GM12801 (cell line): ENCODE measurements around the gene FSD1L.

ENCODE experiments used
- CTCF ChIP-seq: IDR thresholded peaks from one replicate; pipeline ENCODE4 v1.5.1; 2011; ENCODE audit warnings: control low read depth; ENCODE audit not compliant: insufficient read length; ENCODE audit errors: extremely low read depth

FSD1L gene

DNA sequence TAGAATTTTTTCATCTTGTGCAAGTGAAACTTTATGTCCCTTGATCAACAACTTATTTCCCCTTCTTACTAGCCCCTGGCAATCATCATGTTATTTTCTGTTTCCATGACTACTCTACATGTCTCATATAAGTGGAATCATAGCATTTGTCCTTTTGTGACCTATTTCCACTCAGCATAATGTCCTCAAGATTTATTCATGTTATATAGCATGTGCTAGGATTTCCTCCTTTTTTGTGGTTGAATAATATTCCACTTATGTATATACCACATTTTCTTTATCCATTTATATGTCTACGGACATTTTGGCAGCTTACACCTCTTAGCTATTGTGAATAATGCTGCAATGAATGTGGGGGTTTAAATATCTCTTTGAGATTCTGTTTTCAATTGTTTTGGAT, 21.0 kb downstream of the FSD1L start:
- TF ChIP-seq CTCF = no peak

DNA sequence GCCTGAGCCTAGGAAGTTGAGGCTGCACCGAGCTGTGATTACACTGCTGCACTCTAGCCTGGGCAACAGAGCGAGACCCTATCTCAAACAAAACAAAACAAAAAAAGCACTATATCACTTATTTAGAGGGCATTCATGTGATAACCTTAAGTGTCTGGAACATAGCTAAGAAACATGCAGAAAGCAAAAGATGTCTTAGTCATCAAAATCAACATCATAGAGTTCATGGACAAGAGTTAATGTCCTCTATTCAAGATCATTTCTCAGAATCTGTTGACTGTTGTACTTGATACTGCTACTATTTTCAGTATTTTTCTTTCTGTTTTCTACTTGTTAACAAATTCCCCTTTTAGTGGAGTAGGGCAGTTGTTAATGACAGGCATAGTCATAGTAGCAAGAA, 25.4 kb downstream of the FSD1L start:
- no peak for TF ChIP-seq CTCF

DNA sequence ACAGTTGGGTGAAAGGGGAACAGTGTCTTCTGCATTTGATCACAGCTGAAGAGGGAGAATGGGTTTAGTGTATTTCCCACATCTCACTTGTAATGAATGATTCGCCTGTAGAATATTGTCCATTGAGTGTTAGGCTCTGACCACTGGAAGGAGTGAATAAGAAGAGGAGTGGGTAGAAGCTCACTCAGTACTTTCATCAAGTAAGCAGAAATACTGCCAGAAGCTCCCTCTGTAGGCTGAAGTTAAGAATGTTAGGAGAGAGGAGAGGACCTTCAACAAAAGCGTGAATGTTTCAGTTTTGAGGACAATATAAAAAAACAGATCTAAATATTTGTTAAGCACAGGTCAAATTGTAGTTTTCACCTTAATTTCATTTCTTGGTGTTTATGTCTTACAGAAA, 27.5 kb downstream of the FSD1L start:
- no peak for TF ChIP-seq CTCF

- TF ChIP-seq CTCF = no peak
Observed at GRCh38 chr9:105479846-105480245, 32.0 kb downstream of the FSD1L start.

DNA sequence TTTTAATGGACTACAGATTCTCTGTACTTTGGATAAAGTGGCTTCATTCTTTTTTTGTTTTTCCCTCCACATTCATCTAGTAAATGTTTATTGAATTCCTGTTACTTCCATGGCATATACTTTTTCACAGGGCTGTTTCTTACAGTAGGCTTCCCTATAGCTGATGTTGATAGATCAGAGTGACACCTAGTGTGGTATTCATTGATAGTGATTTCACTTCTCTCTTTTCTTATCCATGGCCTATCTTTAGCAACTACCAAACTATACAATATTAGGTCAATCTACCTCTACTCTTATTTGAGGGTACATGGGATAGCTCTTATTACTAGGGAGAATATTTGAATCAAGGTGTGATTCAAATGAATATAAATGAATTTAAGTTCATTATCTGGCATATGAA, 35.8 kb downstream of the FSD1L start:
- no peak for TF ChIP-seq CTCF

DNA sequence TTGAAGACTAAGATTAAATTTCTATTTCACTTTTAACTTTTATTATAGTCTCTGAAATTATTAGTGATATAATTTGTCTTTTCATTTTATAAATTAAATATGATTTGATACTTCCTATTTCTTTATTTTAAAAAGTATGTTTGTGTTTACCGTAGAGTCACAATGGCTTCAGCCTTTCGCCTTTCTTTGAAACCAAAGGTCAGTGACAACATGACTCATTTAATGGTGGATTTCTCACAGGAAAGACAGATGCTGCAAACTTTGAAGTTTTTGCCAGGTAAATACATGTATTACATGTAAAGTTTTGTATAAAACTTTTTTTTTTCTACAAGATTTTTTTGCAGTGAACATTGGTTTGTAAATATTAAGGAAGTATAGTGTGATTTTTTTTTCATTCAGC, 36.4 kb downstream of the FSD1L start:
- no peak for TF ChIP-seq CTCF

- no peak for TF ChIP-seq CTCF
Observed at GRCh38 chr9:105485131-105485530, 37.3 kb downstream of the FSD1L start.

- TF ChIP-seq CTCF = no peak
Observed at GRCh38 chr9:105496826-105497225, 49.0 kb downstream of the FSD1L start.
